RWPE2 (cell line): Measurements from ENCODE around the gene USP26.

Experiments
- ATAC-seq: fragments of 200-7000 bp; cut with Tn5 transposase; 3 replicates; pipeline ENCODE4 v1.9.1; 2021; ENCODE audit warnings: low read depth
- DNase-seq: peaks from one replicate; pipeline ENCODE4 v3.0.0-alpha.2; 2020; ENCODE audit warnings: low spot score
- H3K27ac ChIP-seq: fragments of 450-650 bp; 2 replicates; pipeline ENCODE4 v1.5.1; 2017; ENCODE audit warnings: mild to moderate bottlenecking; ENCODE audit not compliant: poor library complexity, severe bottlenecking
- H3K27me3 ChIP-seq: fragments of 250-450 bp; sonication (Bioruptor Pico); 2 replicates; pipeline ENCODE4 v1.5.1; 2021; ENCODE audit warnings: mild to moderate bottlenecking, moderate library complexity; ENCODE audit not compliant: insufficient read depth, poor library complexity, severe bottlenecking
- H3K36me3 ChIP-seq: fragments of 250-450 bp; sonication (Bioruptor Pico); 2 replicates; pipeline ENCODE4 v1.5.1; 2020; ENCODE audit warnings: low read depth, mild to moderate bottlenecking, moderate library complexity
- H3K4me1 ChIP-seq: fragments of 250-450 bp; sonication (Bioruptor Pico); 2 replicates; pipeline ENCODE4 v1.5.1; 2021; ENCODE audit warnings: mild to moderate bottlenecking, moderate library complexity; ENCODE audit not compliant: insufficient read depth, poor library complexity, severe bottlenecking
- H3K4me3 ChIP-seq: fragments of 250-450 bp; sonication (Bioruptor Pico); 2 replicates; pipeline ENCODE4 v1.5.1; 2021; ENCODE audit warnings: mild to moderate bottlenecking, moderate library complexity; ENCODE audit not compliant: severe bottlenecking
- H3K9me3 ChIP-seq: fragments of 250-450 bp; sonication (Bioruptor Pico); 2 replicates; pipeline ENCODE4 v1.5.1; 2021; ENCODE audit warnings: mild to moderate bottlenecking, moderate library complexity; ENCODE audit not compliant: severe bottlenecking
- TF ChIP-seq, protein P1 (sequence below): fragments of 450-650 bp; IDR thresholded peaks from one replicate; pipeline ENCODE4 v1.5.1; 2017; ENCODE audit warnings: mild to moderate bottlenecking, moderate library complexity; ENCODE audit not compliant: poor library complexity, severe bottlenecking

Gene USP26, protein sequence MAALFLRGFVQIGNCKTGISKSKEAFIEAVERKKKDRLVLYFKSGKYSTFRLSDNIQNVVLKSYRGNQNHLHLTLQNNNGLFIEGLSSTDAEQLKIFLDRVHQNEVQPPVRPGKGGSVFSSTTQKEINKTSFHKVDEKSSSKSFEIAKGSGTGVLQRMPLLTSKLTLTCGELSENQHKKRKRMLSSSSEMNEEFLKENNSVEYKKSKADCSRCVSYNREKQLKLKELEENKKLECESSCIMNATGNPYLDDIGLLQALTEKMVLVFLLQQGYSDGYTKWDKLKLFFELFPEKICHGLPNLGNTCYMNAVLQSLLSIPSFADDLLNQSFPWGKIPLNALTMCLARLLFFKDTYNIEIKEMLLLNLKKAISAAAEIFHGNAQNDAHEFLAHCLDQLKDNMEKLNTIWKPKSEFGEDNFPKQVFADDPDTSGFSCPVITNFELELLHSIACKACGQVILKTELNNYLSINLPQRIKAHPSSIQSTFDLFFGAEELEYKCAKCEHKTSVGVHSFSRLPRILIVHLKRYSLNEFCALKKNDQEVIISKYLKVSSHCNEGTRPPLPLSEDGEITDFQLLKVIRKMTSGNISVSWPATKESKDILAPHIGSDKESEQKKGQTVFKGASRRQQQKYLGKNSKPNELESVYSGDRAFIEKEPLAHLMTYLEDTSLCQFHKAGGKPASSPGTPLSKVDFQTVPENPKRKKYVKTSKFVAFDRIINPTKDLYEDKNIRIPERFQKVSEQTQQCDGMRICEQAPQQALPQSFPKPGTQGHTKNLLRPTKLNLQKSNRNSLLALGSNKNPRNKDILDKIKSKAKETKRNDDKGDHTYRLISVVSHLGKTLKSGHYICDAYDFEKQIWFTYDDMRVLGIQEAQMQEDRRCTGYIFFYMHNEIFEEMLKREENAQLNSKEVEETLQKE

DNA sequence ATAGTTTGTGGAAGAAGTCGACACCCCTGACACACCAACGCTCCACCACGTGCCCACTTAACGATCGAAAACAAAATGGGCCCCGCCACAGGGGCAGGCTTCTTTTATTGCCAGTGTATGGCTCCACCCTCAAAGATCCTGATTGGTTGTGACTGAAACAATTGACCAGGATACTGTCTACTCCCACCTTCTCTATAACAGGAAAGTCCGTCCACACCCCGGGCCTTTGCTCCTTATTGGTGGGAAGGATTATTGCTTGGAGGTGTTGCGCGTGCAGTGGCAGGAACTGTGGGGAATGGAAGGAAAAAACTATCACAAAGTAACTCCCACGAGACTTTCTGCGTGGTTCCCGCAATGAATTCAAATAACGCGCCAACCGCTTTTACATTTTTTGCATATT is at the start of gene USP26:
TSS of gene USP26 (minus strand) at position 79 of the 400 bp plus-strand sequence. CDS start 68,889 bp downstream, outside the sequence.
- Histone ChIP-seq H3K36me3 (no peaks in the 10 kb centered on the region), H3K4me3 (no peak within 1 kb of the TSS), H3K9me3 (no peaks in the 10 kb centered on the region), H3K27me3 (no peaks in the 10 kb centered on the region), H3K4me1 (no peaks in the 10 kb centered on the region), H3K27ac (no peak within 1 kb of the TSS)
- TF ChIP-seq, protein P1, sequence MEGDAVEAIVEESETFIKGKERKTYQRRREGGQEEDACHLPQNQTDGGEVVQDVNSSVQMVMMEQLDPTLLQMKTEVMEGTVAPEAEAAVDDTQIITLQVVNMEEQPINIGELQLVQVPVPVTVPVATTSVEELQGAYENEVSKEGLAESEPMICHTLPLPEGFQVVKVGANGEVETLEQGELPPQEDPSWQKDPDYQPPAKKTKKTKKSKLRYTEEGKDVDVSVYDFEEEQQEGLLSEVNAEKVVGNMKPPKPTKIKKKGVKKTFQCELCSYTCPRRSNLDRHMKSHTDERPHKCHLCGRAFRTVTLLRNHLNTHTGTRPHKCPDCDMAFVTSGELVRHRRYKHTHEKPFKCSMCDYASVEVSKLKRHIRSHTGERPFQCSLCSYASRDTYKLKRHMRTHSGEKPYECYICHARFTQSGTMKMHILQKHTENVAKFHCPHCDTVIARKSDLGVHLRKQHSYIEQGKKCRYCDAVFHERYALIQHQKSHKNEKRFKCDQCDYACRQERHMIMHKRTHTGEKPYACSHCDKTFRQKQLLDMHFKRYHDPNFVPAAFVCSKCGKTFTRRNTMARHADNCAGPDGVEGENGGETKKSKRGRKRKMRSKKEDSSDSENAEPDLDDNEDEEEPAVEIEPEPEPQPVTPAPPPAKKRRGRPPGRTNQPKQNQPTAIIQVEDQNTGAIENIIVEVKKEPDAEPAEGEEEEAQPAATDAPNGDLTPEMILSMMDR: no peak
- DNase-seq (no peak), ATAC-seq (no peak)

DNA sequence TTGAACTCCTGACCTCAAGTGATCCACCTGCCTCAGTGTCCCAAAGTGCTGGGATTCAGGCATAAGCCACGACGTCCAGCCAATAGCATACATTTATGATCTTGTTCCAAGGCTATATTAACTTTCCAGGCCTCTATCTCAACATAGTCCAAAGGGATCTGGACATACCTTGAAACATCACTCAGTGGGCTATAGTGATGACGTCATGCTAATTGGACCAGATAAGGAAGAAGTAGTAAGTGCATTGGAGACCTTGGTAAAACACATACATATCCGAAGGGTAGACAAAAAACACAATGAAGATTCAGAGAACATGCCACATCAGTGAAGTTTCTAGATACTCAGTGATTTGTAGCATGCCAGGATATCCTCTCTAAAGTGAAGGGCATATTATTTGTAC is 37.4 kb upstream of the USP26 start:
- Histone ChIP-seq H3K27ac (no peak overlapping the region), H3K4me3 (no peak overlapping the region), H3K9me3 (no peaks in the 10 kb centered on the region), H3K27me3 (no peaks in the 10 kb centered on the region), H3K4me1 (no peaks in the 10 kb centered on the region), H3K36me3 (no peaks in the 10 kb centered on the region)
- TF ChIP-seq, protein P1: no peak
- ATAC-seq (no peak), DNase-seq (no peak)

DNA sequence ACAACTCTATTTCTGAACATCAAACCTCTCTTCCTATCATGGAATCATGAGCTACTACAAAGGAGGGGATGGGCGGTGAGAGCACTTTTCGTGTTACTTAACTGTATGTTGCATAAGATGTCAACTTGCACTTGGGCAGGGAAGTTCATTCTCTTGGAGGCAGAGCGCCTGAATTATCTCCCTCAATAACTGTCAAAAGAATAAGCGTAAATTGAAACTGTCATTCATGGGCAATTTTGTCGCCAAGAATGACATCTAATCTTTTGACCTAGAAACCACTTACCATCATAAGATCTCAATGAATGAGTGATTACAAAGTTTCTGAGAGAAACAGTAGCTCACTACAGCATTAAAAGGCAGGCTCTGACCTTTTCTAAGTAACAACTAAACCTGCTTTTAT is 23.5 kb upstream of the USP26 start:
- no peaks in the 10 kb centered on the region for H3K4me1 ChIP-seq
- H3K9me3 ChIP-seq: no peaks in the 10 kb centered on the region
- no peak overlapping the region for H3K4me3 ChIP-seq
- no peaks in the 10 kb centered on the region for H3K36me3 ChIP-seq
- H3K27ac ChIP-seq: no peak overlapping the region
- H3K27me3 ChIP-seq: no peaks in the 10 kb centered on the region
- DNase-seq (no peak), ATAC-seq (no peak)
- TF ChIP-seq, protein P1: no peak

DNA sequence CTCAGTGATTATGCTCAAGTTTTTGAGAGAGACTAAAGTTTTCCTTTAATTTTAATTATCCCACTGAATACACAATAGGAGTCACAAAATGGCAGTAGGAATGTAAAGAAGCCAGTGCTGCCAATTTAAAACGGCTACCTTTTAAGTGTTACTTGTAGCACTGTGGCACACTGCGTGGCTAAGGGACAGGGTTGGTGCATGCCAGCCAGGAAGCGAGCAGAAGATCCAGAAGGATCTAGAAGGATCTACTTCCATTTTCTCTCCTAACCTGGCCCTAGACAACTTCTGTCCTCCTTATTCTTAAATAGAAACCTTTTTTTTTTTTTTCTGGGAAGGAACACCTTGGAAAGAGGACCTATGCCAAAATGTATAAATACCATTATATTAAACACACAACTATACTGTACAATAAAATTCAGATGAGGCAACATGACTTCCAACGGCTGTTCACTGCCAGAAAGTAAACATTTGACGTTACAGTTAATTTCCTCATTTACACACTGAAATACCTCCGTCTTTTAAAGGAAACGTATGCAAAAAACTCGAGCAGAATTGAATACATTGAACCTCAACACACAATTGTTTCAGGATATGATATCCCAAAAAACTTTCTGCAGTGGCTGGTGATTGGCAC is 2.7 kb downstream of the USP26 start:
- no peaks in the 10 kb centered on the region for H3K9me3 ChIP-seq
- DNase-seq (no peak), ATAC-seq (no peak)
- H3K4me1 ChIP-seq: peaks cover 10% of the 10 kb centered on the region
- no peak overlapping the region for H3K4me3 ChIP-seq
- no peaks in the 10 kb centered on the region for H3K27me3 ChIP-seq
- no peak overlapping the region for H3K27ac ChIP-seq
- H3K36me3 ChIP-seq: no peaks in the 10 kb centered on the region
- TF ChIP-seq, protein P1: no peak
